Measurements from ENCODE around the gene LRMDA.

DNA sequence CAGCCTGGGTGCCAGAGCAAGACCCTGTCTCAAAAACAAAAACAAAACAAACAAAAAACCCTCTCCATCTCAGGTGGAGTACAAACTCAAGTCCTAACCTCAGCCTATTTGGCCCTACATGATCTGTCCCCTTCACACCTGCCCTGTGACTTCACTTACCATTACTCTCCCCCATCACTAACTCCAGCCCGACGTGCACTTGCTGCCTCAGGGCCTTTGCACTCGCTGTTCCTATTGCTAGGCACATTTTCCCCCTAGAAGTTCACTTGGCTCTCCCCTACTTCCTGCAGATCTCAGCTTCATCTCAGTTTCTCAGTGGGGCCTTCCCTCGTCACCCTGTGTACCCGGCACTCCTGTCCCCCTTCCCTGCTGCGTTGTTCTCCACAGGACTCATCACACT is 8.5 kb upstream of the LRMDA start:
- TF ChIP-seq POLR2A (IDR thresholded peaks at IDR 0.05), result no peak
- TF ChIP-seq, protein P1, sequence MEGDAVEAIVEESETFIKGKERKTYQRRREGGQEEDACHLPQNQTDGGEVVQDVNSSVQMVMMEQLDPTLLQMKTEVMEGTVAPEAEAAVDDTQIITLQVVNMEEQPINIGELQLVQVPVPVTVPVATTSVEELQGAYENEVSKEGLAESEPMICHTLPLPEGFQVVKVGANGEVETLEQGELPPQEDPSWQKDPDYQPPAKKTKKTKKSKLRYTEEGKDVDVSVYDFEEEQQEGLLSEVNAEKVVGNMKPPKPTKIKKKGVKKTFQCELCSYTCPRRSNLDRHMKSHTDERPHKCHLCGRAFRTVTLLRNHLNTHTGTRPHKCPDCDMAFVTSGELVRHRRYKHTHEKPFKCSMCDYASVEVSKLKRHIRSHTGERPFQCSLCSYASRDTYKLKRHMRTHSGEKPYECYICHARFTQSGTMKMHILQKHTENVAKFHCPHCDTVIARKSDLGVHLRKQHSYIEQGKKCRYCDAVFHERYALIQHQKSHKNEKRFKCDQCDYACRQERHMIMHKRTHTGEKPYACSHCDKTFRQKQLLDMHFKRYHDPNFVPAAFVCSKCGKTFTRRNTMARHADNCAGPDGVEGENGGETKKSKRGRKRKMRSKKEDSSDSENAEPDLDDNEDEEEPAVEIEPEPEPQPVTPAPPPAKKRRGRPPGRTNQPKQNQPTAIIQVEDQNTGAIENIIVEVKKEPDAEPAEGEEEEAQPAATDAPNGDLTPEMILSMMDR (IDR thresholded peaks at IDR 0.05), result no peak
